K562 (cell line): ENCODE data around the gene C11orf98. TPM values are rescaled to one million over a fixed set of nuclear protein-coding genes. Genes with fewer than 3 reads are reported as not detected.

Source experiments
- BCL6 ChIP-seq: fragments of 250-450 bp; sonication (Bioruptor Pico); IDR thresholded peaks from 2 replicates; pipeline ENCODE4 v1.4.0; 2020
- CBX1 ChIP-seq: sonication (generic); IDR thresholded peaks from 2 replicates; pipeline ENCODE4 v1.6.1; 2016; ENCODE audit warnings: antibody characterized with exemption, low read depth, mild to moderate bottlenecking
- CREBBP ChIP-seq: IDR thresholded peaks from one replicate; pipeline ENCODE4 v1.6.1; 2012; ENCODE audit warnings: low read depth, mild to moderate bottlenecking, control low read depth, inconsistent platforms, low read length
- ELF1 ChIP-seq: fragments of 200-800 bp; sonication (Bioruptor generic); IDR thresholded peaks from 2 replicates; pipeline ENCODE4 v1.6.1; 2016; ENCODE audit warnings: missing genetic modification characterization, missing compliant biosample characterization
- ESRRA ChIP-seq: fragments of 450-650 bp; IDR thresholded peaks from 2 replicates; pipeline ENCODE4 v1.6.1; 2014; ENCODE audit warnings: low read depth, mild to moderate bottlenecking, moderate library complexity, borderline replicate concordance
- HEY1 ChIP-seq: fragments of 250-450 bp; sonication (Bioruptor Pico); IDR thresholded peaks from 2 replicates; pipeline ENCODE4 v1.5.0; 2020; ENCODE audit warnings: mild to moderate bottlenecking, moderate library complexity, borderline replicate concordance
- HNRNPL ChIP-seq: fragments of 200-400 bp; formaldehyde crosslinking; IDR thresholded peaks from 2 replicates; pipeline ENCODE4 v1.6.1; 2017; ENCODE audit warnings: low read depth, mild to moderate bottlenecking, low read length
- JUND ChIP-seq, 2 experiments: IDR thresholded peaks; 2 replicates in 1 of 2; 3 replicates in 1 of 2; pipeline ENCODE4 v1.6.1; 2011; ENCODE audit warnings: borderline replicate concordance in 2 of 2, low read depth in 2 of 2, low read length in 2 of 2, improper control_type of control experiment in 1 of 2, missing biosample characterization in 1 of 2, missing genetic modification characterization in 1 of 2, missing genetic modification reagents in 1 of 2
- KLF13 ChIP-seq: fragments of 450-650 bp; IDR thresholded peaks from 2 replicates; pipeline ENCODE4 v1.6.1; 2016; ENCODE audit warnings: missing genetic modification characterization, low read depth, mild to moderate bottlenecking, missing compliant biosample characterization, moderate library complexity, borderline replicate concordance
- MEF2A ChIP-seq: IDR thresholded peaks from 2 replicates; pipeline ENCODE4 v1.6.1; 2011; ENCODE audit warnings: low read depth, mild to moderate bottlenecking, low read length, moderate library complexity; ENCODE audit not compliant: control insufficient read depth
- MTA2 ChIP-seq: fragments of 450-650 bp; IDR thresholded peaks from 2 replicates; pipeline ENCODE4 v1.6.1; 2016; ENCODE audit warnings: low read depth
- MTF1 ChIP-seq: fragments of 250-450 bp; sonication (Bioruptor Pico); IDR thresholded peaks from 2 replicates; pipeline ENCODE4 v1.9.0; 2021; ENCODE audit warnings: moderate library complexity, mild to moderate bottlenecking, inconsistent platforms, borderline replicate concordance
- NFRKB ChIP-seq: fragments of 450-650 bp; IDR thresholded peaks from 2 replicates; pipeline ENCODE4 v1.6.1; 2016; ENCODE audit warnings: low read depth
- NFXL1 ChIP-seq: fragments of 450-650 bp; formaldehyde crosslinking; IDR thresholded peaks from 2 replicates; pipeline ENCODE4 v1.4.0; 2021; ENCODE audit warnings: mild to moderate bottlenecking
- PHB ChIP-seq: fragments of 250-450 bp; sonication (Bioruptor Pico); IDR thresholded peaks from 2 replicates; pipeline ENCODE4 v1.5.0; 2021
- RBM25 ChIP-seq: fragments of 200-400 bp; formaldehyde crosslinking; IDR thresholded peaks from 2 replicates; pipeline ENCODE4 v1.6.1; 2018; ENCODE audit warnings: low read length, low read depth, moderate library complexity; ENCODE audit not compliant: severe bottlenecking
- SNAPC5 ChIP-seq: fragments of 250-450 bp; sonication (Bioruptor Pico); IDR thresholded peaks from 2 replicates; pipeline ENCODE4 v1.8.0; 2021; ENCODE audit warnings: moderate library complexity, mild to moderate bottlenecking, inconsistent platforms
- YY1 ChIP-seq, 3 experiments: IDR thresholded peaks; 2 replicates each; pipeline ENCODE4 v1.6.1; 2011; ENCODE audit warnings: low read length in 2 of 3, mild to moderate bottlenecking in 2 of 3, moderate library complexity in 2 of 3, borderline replicate concordance in 1 of 3, control low read depth in 1 of 3, low read depth in 1 of 3; ENCODE audit not compliant: insufficient read depth in 3 of 3, insufficient replicate concordance in 2 of 3, control insufficient read depth in 1 of 3, insufficient read length in 1 of 3; ENCODE audit errors: extremely low read depth in 1 of 3
- ZBTB33 ChIP-seq: sonication (generic); formaldehyde crosslinking; IDR thresholded peaks from 2 replicates; pipeline ENCODE4 v1.8.1; 2023; ENCODE audit warnings: mild to moderate bottlenecking, missing genetic modification reagents
- ZC3H11A ChIP-seq: IDR thresholded peaks from 2 replicates; pipeline ENCODE4 v1.6.1; 2012; ENCODE audit warnings: low read depth, low read length, improper control_type of control experiment
- ZNF431 ChIP-seq: sonication (generic); formaldehyde crosslinking; IDR thresholded peaks from 2 replicates; pipeline ENCODE4 v1.8.0; 2022; ENCODE audit warnings: mild to moderate bottlenecking, missing genetic modification reagents
- ZNF57 ChIP-seq: fragments of 450-650 bp; formaldehyde crosslinking; IDR thresholded peaks from 2 replicates; pipeline ENCODE4 v1.4.0; 2020; ENCODE audit warnings: mild to moderate bottlenecking, moderate library complexity
- ZNF740 ChIP-seq, 3 experiments: fragments of 200-800 bp in 1 of 3; sonication (Bioruptor generic) in 1 of 3; sonication (generic) in 1 of 3; formaldehyde crosslinking in 1 of 3; IDR thresholded peaks; 2 replicates each; pipeline versions ENCODE4 v1.6.1 to v1.8.0; 2016 to 2022; ENCODE audit warnings: mild to moderate bottlenecking in 2 of 3, missing compliant biosample characterization in 2 of 3, missing genetic modification characterization in 2 of 3, missing genetic modification reagents in 1 of 3
- ZNF830 ChIP-seq: fragments of 250-450 bp; sonication (Bioruptor Pico); IDR thresholded peaks from 2 replicates; pipeline ENCODE4 v1.5.0; 2021; ENCODE audit warnings: mild to moderate bottlenecking
- polyA plus RNA-seq, 8 experiments: library from polyadenylated mRNA; depleted of rRNA in 4 of 8; stranded (reverse) in 5 of 8; unstranded in 3 of 8; fragments of >200 nt; fragmentation: Nextera tagmentation in 2 of 8; fragmentation: Illumina TruSeq in 1 of 8; extraction: Ambion mirVana in 2 of 8; extraction: Trizol in 1 of 8; gene quantifications; 2 replicates each; pipeline versions ENCODE4 v1.2.1 to v1.2.3, GENCODE V29; 2011 to 2014; ENCODE audit warnings: inconsistent platforms in 1 of 8, missing spikeins in 1 of 8
- total RNA-seq, 7 experiments: library from RNA; depleted of rRNA in 6 of 7; stranded (reverse); fragments of >200 nt in 6 of 7; fragmentation: Illumina TruSeq in 2 of 7; extraction: Trizol in 2 of 7; gene quantifications; 2 replicates each; pipeline versions ENCODE4 v1.2.1 to v1.2.3, GENCODE V29; 2011 to 2021; ENCODE audit warnings: low replicate concordance in 1 of 7

The C11orf98 gene
- total and polyA plus RNA-seq, 9 of the 15 experiments (the other 6 are each of a cell fraction or from before 2014, with no cell fraction given): 103 to 352 (median 218) TPM

DNA sequence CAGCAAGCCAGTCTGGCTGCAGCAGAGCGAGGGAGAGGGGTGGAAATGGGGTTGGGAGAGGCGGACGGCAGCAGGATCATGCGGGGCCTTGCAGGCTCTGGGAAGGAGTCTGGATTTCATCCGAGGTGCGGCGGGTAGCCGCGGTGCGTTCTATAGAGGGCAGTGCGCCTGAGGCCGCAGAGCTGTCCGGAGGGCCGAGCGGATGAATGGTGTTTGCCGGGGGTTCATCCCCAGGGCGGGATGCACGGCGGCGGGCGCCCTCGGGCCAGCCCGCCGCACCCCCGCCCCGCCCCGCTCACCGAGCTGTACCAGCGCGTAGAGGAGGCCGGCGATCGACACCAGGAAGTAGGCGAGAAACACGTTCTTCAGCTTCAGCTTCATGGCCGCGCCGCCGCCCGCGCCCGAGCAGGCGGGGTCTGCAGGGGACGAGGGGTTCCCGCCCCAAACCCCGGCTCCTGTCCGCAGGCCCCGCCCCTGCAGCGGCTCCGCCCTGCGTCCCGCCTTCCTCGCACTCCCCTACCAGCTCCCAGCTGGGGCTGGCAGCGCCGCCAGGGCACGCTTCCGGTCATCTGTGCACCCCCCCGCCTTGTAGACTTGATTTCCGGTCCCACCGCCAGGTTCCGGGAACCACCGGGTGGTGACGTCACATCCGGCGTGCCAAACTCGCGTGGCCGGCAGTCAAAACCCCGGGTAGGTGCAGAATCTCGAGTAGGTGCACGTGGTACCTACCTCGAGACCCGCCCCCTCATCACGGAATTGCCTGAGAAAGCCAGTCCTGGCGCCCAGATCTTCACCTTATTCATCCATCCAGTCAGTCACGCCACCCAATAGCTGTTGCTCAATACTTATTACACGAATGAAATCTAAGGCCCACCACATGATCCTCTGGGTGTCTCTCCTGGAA lies 43.2 kb downstream of the C11orf98 start, which contains the start of gene B3GAT3 (continued):
- TF ChIP-seq YY1 (IDR thresholded peaks at IDR 0.05; ENCODE audit: borderline replicate concordance in 1 of 3, control insufficient read depth in 1 of 3, extremely low read depth in 1 of 3, insufficient read depth in 3 of 3, insufficient read length in 1 of 3, insufficient replicate concordance in 2 of 3, low read depth in 1 of 3, low read length in 2 of 3) (peak in 2 of 3 experiments; percentile 66 to 81), HEY1 (CRISPR knock-in tag) (no peak), NFXL1 (CRISPR knock-in tag) (no peak), MEF2A (no peak), ELF1 (tag) (peak; percentile 96), ZNF431 (CRISPR knock-in tag) (no peak), ESRRA (peak; percentile 50; the same call in 1 of the 2 replicates), KLF13 (tag) (peak; percentile 93), ZNF740 (CRISPR knock-in tag; IDR thresholded peaks at IDR 0.05) (no peak), ZNF740 (tag; IDR thresholded peaks at IDR 0.05) (no peak), ZNF57 (CRISPR knock-in tag) (no peak), HNRNPL (peak; percentile 96), RBM25 (no peak), SNAPC5 (no peak), MTA2 (no peak), ZBTB33 (peak; percentile 10; the same call in 1 of the 2 replicates), NFRKB (no peak), ZC3H11A (no peak), CBX1 (no peak), PHB (CRISPR knock-in tag) (0 out of 2 replicates have a peak, but pooled peaks have one; percentile 42), CREBBP (no peak), JUND (IDR thresholded peaks at IDR 0.05; ENCODE audit: borderline replicate concordance, low read depth, low read length) (peak; percentile 94), JUND (tag; IDR thresholded peaks at IDR 0.05; ENCODE audit: borderline replicate concordance, low read depth, low read length) (peak; percentile 91), BCL6 (CRISPR knock-in tag) (no peak), ZNF830 (CRISPR knock-in tag) (peak; percentile 75; the same call in 1 of the 2 replicates), MTF1 (CRISPR knock-in tag) (no peak)
